ENCODE data around the gene GABPB2.
A peak's percentile ranks its signal among the peaks of the same experiment; 100 is the strongest.

Gene GABPB2

GRCh38 chr1:151134991-151135390 is 64.4 kb downstream of the GABPB2 start:
- DNase-seq = no peak

GRCh38 chr1:151135433-151136385 is 65.1 kb downstream of the GABPB2 start:
- no peak for DNase-seq

GRCh38 chr1:151137789-151138188 is 67.2 kb downstream of the GABPB2 start:
- no peak for DNase-seq

- DNase-seq = no peak
These were observed 72.0 kb downstream of the GABPB2 start for GRCh38 chr1:151142411-151143056.

GRCh38 chr1:151143057-151143435 is 72.5 kb downstream of the GABPB2 start:
- DNase-seq = no peak

GRCh38 chr1:151143986-151144385 is 73.4 kb downstream of the GABPB2 start:
- DNase-seq = no peak

GRCh38 chr1:151144474-151145303 is 74.1 kb downstream of the GABPB2 start:
- DNase-seq = no peak

- DNase-seq = peak; percentile 14
These were observed 74.9 kb downstream of the GABPB2 start for GRCh38 chr1:151145304-151146071.

- no peak for DNase-seq
These were observed 75.5 kb downstream of the GABPB2 start for GRCh38 chr1:151146072-151146411.

- peak; percentile 87 for DNase-seq
These were observed 76.0 kb downstream of the GABPB2 start, which contains the start of gene SEMA6C for GRCh38 chr1:151146412-151147131. TSS of gene SEMA6C (minus strand) at chr1:151146631. CDS start at chr1:151142621, 4,010 bp downstream.

GRCh38 chr1:151147132-151147503 is 76.6 kb downstream of the GABPB2 start:
- no peak for DNase-seq

GRCh38 chr1:151147665-151148064 is 77.1 kb downstream of the GABPB2 start:
- no peak for DNase-seq

- no peak for DNase-seq
These were observed 85.9 kb downstream of the GABPB2 start, which contains the start of gene TNFAIP8L2 for GRCh38 chr1:151156515-151156819. TSS of gene TNFAIP8L2 (plus strand) at chr1:151156649. CDS start at chr1:151158698, 2,049 bp downstream.

- DNase-seq = no peak
These were observed 86.5 kb downstream of the GABPB2 start for GRCh38 chr1:151157067-151157531.

GRCh38 chr1:151158326-151158725 is 87.8 kb downstream of the GABPB2 start:
- DNase-seq = no peak

GRCh38 chr1:151158751-151159251 is 88.2 kb downstream of the GABPB2 start:
- DNase-seq = no peak

GRCh38 chr1:151159373-151159772 is 88.8 kb downstream of the GABPB2 start:
- DNase-seq = no peak

GRCh38 chr1:151164732-151165280 is 94.2 kb downstream of the GABPB2 start:
- DNase-seq = no peak

GRCh38 chr1:151165281-151165737 is 94.7 kb downstream of the GABPB2 start:
- DNase-seq = peak; percentile 61

GRCh38 chr1:151165738-151166504 is 95.4 kb downstream of the GABPB2 start, which contains the start of the genes LYSMD1 and SCNM1:
TSS of gene LYSMD1 (minus strand) at chr1:151165902. CDS start at chr1:151165258, 644 bp downstream.
TSS of gene SCNM1 (plus strand) at chr1:151166144. CDS start at chr1:151166153, 9 bp downstream.
- peak; percentile 100 for DNase-seq
